Raji (cell line): ENCODE measurements around the gene ASIC2.

Experiments used
- POLR2A ChIP-seq: IDR thresholded peaks from 2 replicates; pipeline ENCODE4 v1.6.1; 2011; ENCODE audit warnings: low read depth, low read length, control low read depth; ENCODE audit not compliant: insufficient read depth

The ASIC2 gene

DNA sequence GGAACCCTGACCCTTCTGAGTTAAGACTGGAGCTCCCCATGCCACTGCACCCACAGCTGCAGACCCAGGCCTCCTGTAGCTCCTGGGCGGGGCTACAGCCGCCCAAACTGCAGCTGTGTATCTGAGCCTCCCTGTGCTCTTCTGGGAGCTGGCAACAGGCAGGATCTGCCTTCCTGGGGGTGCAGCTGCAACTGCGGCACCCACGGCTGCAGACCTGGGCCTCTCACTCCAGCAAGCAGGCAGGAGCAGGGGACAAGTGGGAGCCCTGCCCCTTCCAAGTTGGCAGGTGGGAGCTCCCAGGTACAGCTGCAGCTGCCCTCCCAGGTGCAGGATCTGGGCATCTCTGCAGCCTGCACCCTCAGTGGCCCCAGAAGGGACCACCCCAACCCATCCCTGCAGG, 259.9 kb downstream of the ASIC2 start:
- no peak for TF ChIP-seq POLR2A

DNA sequence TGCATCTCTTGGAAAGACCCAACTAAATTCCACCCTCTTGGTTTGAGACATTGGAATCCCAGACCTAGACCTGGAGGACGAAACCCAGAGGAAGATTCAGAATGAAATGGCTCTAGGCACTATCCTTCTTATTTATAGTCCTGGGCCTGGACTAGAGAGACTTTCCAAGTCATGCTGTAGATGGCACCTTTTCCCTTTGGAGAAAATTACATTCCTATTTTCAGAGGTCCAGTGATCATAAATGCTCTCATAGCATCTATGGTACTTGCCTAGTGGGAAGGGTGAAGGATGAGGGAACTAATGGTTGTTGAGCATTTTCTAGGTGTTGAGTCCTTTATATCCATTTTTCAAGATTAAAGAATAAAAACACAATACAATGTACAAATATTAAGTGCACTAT, 264.3 kb downstream of the ASIC2 start:
- no peak for TF ChIP-seq POLR2A

DNA sequence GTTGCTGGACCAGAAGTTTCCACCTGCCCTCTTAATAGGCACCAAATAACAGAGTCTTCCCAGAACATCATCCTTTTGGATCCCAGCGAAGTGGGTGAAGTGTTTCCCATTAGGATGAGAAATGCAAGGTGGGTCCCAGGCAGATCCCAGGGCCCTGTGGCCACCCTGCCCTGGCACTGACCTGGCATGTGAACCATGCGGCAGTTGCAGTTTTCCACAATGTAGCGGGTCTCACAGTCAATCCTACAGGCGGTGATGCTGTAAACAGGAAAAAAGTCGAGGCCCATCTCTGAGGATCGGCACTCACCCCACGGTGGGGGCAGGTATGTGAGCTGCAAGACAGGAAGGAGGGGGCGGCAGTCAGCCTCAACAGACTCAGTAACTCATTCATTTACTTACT, 265.0 kb downstream of the ASIC2 start:
- no peak for TF ChIP-seq POLR2A

GRCh38 chr17:33024688-33025486, 268.2 kb downstream of the ASIC2 start:
- no peak for TF ChIP-seq POLR2A

DNA sequence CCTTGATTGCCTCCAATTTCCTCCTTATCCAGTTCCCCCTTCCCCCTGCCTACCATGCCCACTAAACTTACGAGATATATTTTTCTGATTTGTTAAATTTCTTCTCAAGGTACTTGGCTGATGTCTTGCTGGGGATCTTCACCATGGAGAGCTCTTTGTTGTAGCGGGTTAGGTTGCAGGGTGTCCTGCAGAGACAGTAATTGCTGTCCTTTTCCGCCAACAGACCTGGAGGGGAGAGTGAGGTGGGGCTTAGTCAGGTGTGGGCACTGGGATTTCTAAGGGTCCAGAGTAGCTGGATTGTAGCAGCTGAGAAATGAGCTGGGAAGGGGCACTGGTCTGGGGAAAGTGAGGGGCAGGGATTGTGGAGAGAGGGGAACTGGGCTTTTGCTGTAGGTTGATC, 269.3 kb downstream of the ASIC2 start:
- no peak for TF ChIP-seq POLR2A

DNA sequence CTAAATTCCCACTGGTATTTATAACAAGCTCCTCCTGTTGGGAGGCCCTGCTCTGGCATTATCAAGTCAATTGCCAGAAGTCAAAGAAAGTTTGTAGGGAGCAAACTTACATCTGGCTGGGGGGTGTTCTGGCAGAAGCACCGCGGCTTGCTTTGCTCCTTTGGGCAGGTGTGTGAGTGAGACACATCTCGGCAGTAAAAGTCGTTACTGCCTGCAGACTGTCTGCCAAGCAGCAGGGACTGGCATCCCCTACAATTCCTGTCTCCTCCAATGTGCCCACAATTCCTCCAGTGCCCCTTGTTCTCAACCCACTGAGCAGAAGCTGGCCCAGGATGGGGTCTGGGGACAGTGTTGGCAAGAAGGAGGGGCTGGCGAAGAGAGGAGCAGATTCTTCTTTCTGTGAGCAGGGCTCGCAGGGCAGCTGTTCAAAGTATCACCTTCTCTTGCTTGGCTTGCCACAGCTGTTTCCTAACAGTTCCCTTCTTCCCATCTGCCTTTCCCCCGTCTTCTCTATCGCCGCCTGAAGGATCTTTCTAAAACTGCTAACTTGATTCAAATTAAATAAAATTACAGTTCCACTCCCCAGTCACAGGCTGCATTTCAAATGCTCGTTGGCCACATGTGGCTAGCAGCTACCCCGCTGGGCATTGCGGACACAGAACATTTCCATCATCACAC, 271.2 kb downstream of the ASIC2 start:
- TF ChIP-seq POLR2A, result no peak

- no peak for TF ChIP-seq POLR2A
Observed at GRCh38 chr17:33019161-33019890, 273.8 kb downstream of the ASIC2 start.

DNA sequence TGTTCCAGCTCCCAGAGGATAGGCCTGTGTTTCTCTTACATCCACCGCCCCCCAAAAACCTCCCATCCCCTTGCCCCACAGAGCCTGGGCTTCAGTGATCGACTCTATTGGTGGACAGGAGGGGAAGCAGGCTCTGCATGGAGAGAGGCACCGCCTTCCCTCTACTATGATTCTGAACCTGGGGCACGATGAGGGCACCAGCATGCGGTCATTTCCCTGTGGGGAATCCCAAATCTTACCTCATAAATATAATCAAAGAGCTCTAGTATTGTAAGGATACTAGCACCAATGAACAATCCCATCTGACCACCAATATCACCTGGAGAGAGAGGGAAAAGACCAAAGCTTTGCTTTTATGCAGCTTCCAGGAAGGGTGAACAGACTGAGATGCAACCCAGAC, 275.7 kb downstream of the ASIC2 start:
- TF ChIP-seq POLR2A, result no peak

GRCh38 chr17:33016920-33017319, 276.2 kb downstream of the ASIC2 start:
- TF ChIP-seq POLR2A, result no peak

- no peak for TF ChIP-seq POLR2A
Observed at GRCh38 chr17:33015716-33016346, 277.3 kb downstream of the ASIC2 start.

DNA sequence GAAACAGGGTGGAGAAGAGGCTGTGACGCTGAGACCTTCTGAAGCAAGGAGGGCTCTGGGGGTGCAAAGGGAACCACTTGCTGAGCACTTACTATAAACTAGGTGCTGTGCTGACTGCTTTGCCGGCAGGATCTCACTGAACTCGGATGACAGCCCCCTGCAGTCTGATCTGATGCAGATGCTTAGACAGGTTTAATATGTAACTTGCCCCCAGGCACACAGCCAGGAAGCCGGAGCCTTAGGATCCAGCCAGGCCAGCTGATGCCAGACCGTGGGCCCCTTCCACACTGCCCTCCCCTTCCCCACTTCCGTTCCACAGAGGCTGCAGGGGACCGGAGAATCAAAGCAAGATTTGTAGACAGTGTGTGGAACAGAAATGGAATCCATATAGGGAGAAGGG, 278.3 kb downstream of the ASIC2 start:
- no peak for TF ChIP-seq POLR2A

DNA sequence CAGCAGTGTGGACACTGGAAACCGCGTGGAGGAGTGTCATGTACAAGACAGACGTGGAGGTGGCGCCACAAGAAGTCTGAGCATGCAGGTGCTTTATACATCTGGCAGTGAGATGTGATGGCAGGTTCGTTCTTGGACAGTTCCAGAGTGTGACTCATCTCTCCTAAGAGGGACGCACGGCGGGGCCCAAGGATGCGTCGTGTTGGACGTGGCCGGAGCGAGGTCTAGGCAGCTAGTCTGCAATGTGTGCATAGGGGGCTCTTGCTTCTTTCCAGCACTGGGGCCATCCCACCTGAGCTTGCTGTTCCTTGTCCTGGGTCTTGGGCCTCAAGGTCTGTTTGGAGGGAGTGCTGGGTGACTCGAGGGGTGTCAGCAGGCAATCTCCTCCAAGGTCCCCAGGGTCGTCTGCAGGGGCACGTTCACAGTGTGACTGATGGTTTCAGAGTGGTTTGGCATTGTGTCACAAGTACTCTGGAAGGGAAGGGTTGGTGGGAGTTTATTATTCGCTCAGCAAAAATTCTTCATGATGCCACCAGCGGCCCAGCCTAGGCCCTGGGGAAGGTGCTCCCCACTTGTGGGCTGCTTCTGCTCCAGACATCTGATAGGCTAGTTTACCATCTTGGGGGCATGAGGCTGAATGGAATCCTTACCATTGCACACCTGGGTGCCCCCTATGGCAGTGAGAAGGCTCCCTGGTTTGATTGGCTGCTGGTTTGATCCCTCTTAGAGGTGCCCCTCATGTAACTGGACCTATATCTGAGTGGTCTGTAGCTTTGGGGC, 279.3 kb downstream of the ASIC2 start:
- no peak for TF ChIP-seq POLR2A

- no peak for TF ChIP-seq POLR2A
Observed at GRCh38 chr17:33012522-33013033, 280.5 kb downstream of the ASIC2 start.

DNA sequence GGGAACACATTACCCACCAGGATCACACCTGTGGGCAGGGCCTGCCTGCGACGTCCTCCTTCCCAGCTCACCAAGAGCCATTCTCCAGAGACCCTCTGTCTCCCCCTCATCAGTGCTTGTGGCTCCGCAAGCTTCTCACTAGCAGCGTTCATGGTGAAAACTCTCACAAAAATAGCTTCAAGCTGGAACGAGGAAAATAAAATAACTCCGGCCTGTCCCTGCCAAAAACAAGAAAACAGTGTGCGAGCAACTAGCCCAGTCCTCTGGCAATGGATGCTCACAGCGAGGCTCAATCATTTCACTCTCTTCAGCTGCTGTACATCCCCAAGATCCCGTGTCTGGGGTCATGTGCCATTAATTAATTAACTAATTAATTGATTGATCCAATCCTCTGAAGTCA, 283.5 kb downstream of the ASIC2 start:
- no peak for TF ChIP-seq POLR2A
